Testis (tissue), 2 donors: ENCODE data around the gene ATG7.

Source experiments
- POLR2A ChIP-seq: fragments of 450-650 bp; IDR thresholded peaks from one replicate; pipeline ENCODE4 v1.6.1; 2017; ENCODE audit warnings: antibody characterized with exemption, mild to moderate bottlenecking, moderate library complexity
- TF ChIP-seq, protein P1 (sequence below), 3 experiments: fragments of 450-650 bp in 2 of 3; fragments of 200-600 bp in 1 of 3; sonication (generic) in 1 of 3; IDR thresholded peaks; one replicate each; pipeline ENCODE4 v1.5.1; 2016 to 2019; ENCODE audit warnings: antibody characterized with exemption in 3 of 3, mild to moderate bottlenecking in 2 of 3, moderate library complexity in 1 of 3

- TF ChIP-seq, protein P1, sequence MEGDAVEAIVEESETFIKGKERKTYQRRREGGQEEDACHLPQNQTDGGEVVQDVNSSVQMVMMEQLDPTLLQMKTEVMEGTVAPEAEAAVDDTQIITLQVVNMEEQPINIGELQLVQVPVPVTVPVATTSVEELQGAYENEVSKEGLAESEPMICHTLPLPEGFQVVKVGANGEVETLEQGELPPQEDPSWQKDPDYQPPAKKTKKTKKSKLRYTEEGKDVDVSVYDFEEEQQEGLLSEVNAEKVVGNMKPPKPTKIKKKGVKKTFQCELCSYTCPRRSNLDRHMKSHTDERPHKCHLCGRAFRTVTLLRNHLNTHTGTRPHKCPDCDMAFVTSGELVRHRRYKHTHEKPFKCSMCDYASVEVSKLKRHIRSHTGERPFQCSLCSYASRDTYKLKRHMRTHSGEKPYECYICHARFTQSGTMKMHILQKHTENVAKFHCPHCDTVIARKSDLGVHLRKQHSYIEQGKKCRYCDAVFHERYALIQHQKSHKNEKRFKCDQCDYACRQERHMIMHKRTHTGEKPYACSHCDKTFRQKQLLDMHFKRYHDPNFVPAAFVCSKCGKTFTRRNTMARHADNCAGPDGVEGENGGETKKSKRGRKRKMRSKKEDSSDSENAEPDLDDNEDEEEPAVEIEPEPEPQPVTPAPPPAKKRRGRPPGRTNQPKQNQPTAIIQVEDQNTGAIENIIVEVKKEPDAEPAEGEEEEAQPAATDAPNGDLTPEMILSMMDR (IDR thresholded peaks at IDR 0.05), result no peak
- TF ChIP-seq POLR2A, result no peak
Observed at GRCh38 chr3:11272906-11273574, 843 bp downstream of the ATG7 start.
